BJ (cell line): ENCODE data around the gene C1QTNF5. TPM values are rescaled to one million over a fixed set of nuclear protein-coding genes. Genes with fewer than 3 reads are reported as not detected.

ENCODE experiments used
- CTCF ChIA-PET: fragments of 350-600 bp; formaldehyde crosslinking; extraction: SDS; loops from one replicate; lab custom pipeline; 2021; ENCODE audit warnings: antibody characterized with exemption, inconsistent platforms; lab: Yijun Ruan, JAX
- POLR2A ChIA-PET: fragments of 300-600 bp; sonication (Branson Sonifier 250); formaldehyde crosslinking; extraction: SDS; loops from one replicate; lab custom pipeline; 2021; ENCODE audit warnings: antibody characterized with exemption; lab: Charles Lee
- DNase-seq: peaks from one replicate; pipeline ENCODE4 v3.0.0-alpha.2; 2011; ENCODE audit warnings: low read depth
- H3K27me3 ChIP-seq: 2 replicates; pipeline ENCODE4 v1.6.0; 2011; ENCODE audit warnings: low read length; ENCODE audit not compliant: control insufficient read depth, insufficient read depth
- H3K36me3 ChIP-seq: 2 replicates; pipeline ENCODE4 v1.5.1; 2011; ENCODE audit warnings: low read length; ENCODE audit not compliant: control insufficient read depth, insufficient read depth
- H3K4me3 ChIP-seq: 2 replicates; pipeline ENCODE4 v1.5.1; 2011; ENCODE audit warnings: low read depth, mild to moderate bottlenecking, control low read depth, low read length
- CTCF ChIP-seq: IDR thresholded peaks from 2 replicates; pipeline ENCODE4 v1.5.1; 2011; ENCODE audit warnings: low read depth, mild to moderate bottlenecking, control low read depth, inconsistent platforms, low read length, moderate library complexity; ENCODE audit not compliant: insufficient read depth
- polyA plus RNA-seq: library from polyadenylated mRNA; depleted of rRNA; stranded (reverse); fragments of >200 nt; gene quantifications from 2 replicates; pipeline ENCODE4 v1.2.3, GENCODE V29; 2011

Gene C1QTNF5
- polyA plus RNA-seq, 1 experiment: 19.4 TPM

GRCh38 chr11:119309953-119310681, 30.6 kb downstream of the C1QTNF5 start:
- Histone ChIP-seq H3K36me3 (peaks cover 4% of the 10 kb centered on the region; the same call in 1 of the 2 replicates), H3K27me3 (no peaks in the 10 kb centered on the region), H3K4me3 (no peak overlapping the region)
- CTCF ChIA-PET: interaction anchor here (1.3 to 1.6 kb wide), 2 partner anchors 11 to 28 kb away, joined by 4 to 5 read pairs; no protein-coding TSS in a partner anchor
- no peak for TF ChIP-seq CTCF
- POLR2A ChIA-PET: no interaction called here
- DNase-seq: no peak

DNA sequence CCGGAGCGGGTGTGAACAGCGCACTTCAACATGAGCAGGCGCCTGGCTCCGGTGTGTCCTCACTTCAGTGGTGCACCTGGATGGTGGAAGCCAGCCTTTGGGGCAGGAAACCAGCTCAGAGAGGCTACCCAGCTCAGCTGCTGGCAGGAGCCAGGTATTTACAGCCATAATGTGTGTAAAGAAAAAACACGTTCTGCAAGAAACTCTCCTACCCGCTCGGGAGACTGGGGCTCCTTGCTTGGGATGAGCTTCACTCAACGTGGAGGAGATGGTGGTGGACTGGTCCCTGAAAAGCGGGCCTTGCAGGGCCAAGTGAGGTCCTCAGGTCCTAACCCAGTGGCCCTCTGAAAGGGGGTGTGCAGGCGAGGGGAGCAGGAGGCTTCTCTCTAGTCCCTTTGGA, 31.3 kb downstream of the C1QTNF5 start:
- H3K36me3 ChIP-seq: peaks cover 4% of the 10 kb centered on the region; the same call in 1 of the 2 replicates
- no peak for TF ChIP-seq CTCF
- no peaks in the 10 kb centered on the region for H3K27me3 ChIP-seq
- H3K4me3 ChIP-seq: no peak overlapping the region
- no peak for DNase-seq
- POLR2A ChIA-PET: no interaction called here
- CTCF ChIA-PET: interaction anchor here (1.3 to 2.4 kb wide), 2 partner anchors 14 to 28 kb away, joined by 4 to 11 read pairs; no protein-coding TSS in a partner anchor

DNA sequence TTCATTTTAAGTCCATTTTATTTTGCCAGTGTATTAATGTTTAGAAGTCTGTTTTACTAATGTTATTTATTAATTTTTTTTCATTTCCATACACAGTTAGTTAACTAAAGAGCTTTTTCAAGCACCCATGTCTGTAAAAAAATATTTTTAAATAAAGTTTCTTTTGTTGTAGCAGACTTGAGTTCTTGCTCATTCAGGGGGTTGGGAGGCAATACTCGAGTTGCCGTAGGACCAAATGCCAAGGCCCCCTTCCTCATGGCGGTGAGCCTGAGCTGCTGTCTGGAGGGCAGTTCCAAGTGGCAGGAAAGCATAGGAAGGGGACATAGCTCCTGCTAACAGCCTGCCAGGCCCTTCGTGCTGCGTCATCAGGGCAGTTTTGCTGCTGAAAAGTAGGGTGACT, 32.7 kb downstream of the C1QTNF5 start:
- no peak for DNase-seq
- no peak overlapping the region for H3K4me3 ChIP-seq
- POLR2A ChIA-PET: no interaction called here
- CTCF ChIA-PET: interaction anchor here (0.6 to 2.4 kb wide), 7 partner anchors 16 to 413 kb away, joined by 3 to 11 read pairs (median 4); partner anchors contain the start of gene USP2
- peaks cover 4% of the 10 kb centered on the region; the same call in 1 of the 2 replicates for H3K36me3 ChIP-seq
- TF ChIP-seq CTCF: no peak
- H3K27me3 ChIP-seq: no peaks in the 10 kb centered on the region

DNA sequence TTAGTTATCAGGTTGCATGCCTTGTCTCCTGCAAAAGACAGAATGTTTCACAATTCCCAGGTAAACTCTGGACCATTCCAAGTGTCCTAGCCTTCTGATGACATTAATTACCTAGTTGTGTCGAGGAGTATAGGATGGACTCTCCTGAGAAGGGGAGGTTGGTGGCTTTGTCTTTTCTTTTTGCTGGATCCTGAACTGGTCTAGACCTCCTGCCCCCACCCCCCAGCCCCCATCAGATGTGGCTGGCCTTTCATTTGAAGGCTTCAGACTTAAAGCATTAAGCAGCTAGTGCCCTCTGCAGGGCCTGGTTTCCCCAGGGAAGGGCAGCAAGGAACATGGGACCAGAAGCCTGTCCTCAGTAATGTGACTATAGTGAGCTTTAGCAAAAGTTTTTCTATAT, 33.5 kb downstream of the C1QTNF5 start:
- no peaks in the 10 kb centered on the region for H3K27me3 ChIP-seq
- peaks cover 4% of the 10 kb centered on the region; the same call in 1 of the 2 replicates for H3K36me3 ChIP-seq
- no peak for DNase-seq
- ChIA-PET CTCF (interaction anchor here (0.6 to 2.4 kb wide), 9 partner anchors 9 to 414 kb away, joined by 3 to 11 read pairs (median 4); no protein-coding TSS in a partner anchor), POLR2A (no interaction called here)
- TF ChIP-seq CTCF: peak; percentile 17; the same call in 1 of the 2 replicates
- no peak overlapping the region for H3K4me3 ChIP-seq

- peaks cover 5% of the 10 kb centered on the region for H3K36me3 ChIP-seq
- no peak overlapping the region for H3K4me3 ChIP-seq
- ChIA-PET CTCF (interaction anchor here (0.8 to 2.1 kb wide), 7 partner anchors 9 to 68 kb away, joined by 3 to 5 read pairs (median 4); no protein-coding TSS in a partner anchor), POLR2A (no interaction called here)
- DNase-seq: no peak
- H3K27me3 ChIP-seq: no peaks in the 10 kb centered on the region
- no peak for TF ChIP-seq CTCF
Observed at GRCh38 chr11:119306373-119306890, 34.3 kb downstream of the C1QTNF5 start.
